Measurements from ENCODE around the gene NPAS3.
A peak's percentile ranks its signal among the peaks of the same experiment; 100 is the strongest.

The NPAS3 gene

GRCh38 chr14:33454022-33454595, 515.4 kb downstream of the NPAS3 start:
- no peak for DNase-seq

- DNase-seq: no peak
Measured at GRCh38 chr14:33454707-33455106, 516.0 kb downstream of the NPAS3 start.

DNA sequence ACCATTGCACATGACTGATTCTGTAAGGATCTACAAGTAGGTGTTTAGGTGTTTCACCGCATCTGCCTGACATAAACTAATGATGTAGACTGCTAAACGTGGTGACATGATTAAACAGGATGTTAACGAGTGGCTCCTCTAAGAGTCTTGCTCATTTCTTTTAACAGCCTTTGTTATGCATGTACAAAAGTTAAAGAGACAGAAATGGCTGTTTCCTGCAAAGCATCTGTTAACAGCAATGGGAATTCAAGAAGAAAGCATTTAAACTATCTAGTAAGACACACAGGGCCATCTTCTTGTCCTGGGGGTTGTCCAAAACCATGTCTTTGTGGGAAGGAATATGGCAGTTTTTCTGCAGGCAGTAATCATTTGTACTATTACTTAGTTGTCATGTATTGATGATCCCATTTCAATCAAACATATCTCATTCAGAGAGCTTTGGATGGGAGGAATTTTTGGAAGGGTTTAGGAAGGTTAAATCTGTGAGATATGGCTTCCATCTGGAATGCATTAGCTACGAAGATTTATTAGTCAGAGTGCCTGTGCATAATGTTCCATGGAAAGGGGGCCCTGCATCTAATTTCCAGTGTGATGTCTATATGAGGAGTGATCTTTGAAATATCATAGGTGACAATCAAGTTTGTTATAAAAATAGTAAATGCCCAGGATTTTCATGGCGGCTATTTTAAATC, 517.1 kb downstream of the NPAS3 start:
- no peak for DNase-seq

DNA sequence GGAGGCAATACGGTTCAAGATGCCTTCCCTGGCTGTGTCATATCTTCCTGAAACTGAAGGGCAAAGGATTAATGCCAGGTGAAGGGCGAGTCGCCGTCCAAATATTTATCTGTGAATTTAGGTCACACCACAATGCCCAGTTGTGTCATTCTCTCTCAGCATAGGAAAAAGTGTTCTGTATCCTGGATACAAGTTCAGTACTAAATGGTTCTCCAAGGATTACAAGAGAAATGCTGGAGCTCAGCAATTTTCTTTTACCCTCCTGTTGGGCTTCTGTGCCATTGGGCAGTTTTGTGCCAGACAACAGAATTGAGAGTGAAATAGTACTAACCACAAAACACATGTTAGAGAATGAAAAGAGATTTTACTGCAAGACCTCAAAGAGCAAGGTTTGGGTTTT, 518.3 kb downstream of the NPAS3 start:
- no peak for DNase-seq

GRCh38 chr14:33457617-33458016, 518.9 kb downstream of the NPAS3 start:
- no peak for DNase-seq

DNA sequence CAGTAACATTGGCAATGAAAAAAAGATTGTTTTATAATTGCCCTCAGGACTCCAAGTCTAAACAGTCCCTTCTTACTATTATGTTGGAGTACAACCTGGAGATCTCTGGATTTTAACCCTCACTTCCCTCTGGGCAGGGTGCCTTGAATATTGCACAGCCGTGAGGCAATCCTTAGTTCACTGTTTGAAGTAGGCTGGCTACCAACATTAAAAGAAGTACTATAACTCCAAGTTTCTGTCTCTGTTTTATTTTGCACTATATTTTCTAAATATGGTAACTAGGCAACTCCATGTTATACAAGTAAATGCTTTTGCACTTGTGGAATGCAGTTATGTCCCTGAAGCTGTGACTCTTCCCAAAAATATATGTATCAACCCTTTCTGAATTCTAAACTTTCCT, 521.5 kb downstream of the NPAS3 start:
- DNase-seq: peak; percentile 53

DNA sequence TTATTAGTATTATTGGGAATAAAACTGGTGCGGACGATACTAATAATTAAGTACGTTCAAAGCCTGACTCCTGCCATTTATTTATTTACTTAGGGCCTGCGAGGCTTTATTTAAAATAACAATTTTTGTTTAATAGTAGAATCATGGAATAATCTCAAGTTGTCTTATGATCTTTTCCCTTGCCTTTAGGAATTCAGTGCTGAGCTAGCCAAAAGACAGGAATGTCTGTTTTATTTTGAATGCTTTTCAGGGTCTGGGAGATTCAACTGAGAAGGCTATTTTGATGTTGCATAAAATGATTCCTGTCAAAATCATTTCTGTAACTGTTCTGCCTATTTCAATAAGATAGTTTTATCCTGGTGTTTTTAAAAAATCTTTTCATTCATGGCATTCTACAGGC, 522.4 kb downstream of the NPAS3 start:
- no peak for DNase-seq

GRCh38 chr14:33463731-33464130, 525.1 kb downstream of the NPAS3 start:
- DNase-seq: no peak

- DNase-seq: no peak
Measured at GRCh38 chr14:33464254-33464962, 525.7 kb downstream of the NPAS3 start.

DNA sequence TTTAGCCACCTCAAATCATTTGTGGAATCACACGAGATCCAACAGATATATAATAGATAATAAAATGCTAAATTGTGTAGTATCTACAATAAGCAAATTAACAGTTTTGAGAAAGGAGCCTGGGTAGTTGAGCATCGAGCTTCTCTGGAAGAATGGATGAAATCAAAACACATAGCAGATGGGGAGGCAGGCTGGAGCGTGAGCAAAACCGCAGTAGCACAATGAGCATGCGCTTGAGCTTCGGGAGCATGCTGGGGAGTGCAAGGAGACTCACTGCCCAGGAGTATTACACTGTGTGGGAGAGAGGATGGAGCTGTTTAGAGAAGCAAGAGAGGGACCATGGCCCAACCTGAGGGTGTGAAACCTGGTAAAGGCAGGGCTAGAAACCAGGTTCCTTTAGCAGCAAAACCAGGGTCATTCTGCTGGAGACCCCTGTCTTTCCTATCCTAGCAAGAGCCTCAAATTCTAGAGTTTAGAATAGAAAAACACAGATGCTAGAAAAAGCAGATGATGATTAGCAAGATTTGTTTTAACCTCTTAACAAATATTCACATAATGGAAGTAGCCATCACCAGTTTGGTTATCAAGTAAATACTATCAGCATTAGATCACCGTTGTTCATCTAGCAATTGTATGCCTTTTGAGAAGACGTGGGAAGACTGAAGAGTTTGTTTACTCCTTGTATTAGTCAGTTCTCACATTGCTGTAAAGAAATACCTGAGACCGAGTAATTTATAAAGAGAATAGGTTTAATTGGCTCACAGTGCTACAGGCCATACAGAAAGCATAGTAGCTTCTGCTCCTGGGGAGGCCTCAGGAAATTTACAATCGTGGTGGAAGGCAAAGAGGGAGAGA, 527.4 kb downstream of the NPAS3 start:
- DNase-seq: no peak

GRCh38 chr14:33467971-33468370, 529.3 kb downstream of the NPAS3 start:
- DNase-seq: no peak

DNA sequence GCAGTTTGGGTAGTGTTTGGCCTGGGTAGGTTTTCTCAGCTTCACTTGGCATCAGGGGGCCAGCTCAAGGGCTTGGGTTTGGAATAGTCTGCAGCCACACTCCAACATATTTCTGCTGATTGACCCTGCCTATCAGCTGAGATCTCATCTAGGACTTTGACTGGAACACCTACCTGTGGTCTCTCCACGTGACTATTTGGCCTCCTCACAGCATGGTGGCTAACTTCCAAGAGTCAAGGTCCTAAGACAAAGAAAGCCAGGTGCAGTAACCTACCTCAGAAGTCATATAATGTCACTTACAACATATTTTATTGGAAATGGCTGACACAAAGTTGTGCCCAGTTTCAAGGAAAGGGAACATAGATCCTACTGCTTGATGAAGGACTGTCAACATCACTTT, 531.2 kb downstream of the NPAS3 start:
- no peak for DNase-seq

GRCh38 chr14:33471776-33472175, 533.1 kb downstream of the NPAS3 start:
- DNase-seq: no peak

DNA sequence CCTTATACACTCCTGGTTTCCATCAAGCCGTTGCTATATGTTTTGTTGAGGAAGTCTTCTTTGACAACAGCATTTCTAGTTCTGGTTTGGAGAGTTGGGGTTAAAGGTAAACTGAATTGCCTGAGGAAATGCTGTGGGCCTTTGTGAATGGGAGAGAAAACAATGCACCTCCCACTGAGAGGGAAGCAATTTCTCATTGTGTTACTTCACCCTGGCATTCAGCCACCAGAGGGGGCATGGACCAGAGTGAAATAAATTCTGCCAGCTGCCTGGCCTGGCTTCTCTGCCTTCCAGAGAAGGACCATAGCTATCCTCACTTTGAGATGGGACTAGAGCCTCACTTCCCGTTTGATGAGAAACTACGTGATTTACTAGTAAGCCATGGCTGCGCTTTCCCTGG, 536.9 kb downstream of the NPAS3 start:
- DNase-seq: no peak

GRCh38 chr14:33477797-33478196, 539.1 kb downstream of the NPAS3 start:
- DNase-seq: no peak

DNA sequence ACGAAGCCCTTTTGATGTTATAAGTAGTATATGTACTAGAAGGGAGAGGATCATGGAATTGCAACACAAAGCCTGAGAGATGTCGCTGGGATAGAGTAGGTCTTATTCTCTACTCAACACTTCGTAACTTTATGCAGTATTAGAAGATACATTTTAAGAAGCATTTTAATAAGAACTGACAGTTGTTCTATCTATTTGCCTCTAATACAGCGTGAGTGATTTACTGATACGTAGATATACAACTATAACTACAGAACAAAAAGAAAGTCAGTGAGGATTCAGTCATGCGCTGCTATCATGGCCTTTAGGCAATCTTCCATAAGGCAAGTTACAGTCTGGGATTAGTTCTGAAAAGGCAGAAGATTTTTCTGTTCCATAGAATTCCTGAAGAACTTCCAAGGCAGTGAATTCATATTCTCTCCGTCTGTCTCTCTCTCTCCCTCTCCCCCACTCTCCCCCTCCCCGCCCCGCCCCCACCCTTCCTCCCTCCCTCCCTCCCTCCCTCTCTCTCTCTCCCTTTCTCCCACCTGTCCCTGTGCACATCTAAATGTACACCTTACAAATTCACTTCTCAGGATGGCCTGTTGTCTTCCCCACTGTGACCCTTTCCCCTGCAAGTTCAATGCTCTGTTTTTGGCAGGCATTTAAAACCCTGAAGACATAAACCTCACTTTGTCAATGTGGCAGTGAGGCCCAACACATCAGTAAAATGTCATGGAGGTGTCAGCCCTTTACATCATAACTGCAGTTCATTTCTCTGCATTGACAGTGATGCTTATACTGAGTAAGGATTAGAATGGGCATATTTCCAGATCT, 541.6 kb downstream of the NPAS3 start:
- DNase-seq: no peak

DNA sequence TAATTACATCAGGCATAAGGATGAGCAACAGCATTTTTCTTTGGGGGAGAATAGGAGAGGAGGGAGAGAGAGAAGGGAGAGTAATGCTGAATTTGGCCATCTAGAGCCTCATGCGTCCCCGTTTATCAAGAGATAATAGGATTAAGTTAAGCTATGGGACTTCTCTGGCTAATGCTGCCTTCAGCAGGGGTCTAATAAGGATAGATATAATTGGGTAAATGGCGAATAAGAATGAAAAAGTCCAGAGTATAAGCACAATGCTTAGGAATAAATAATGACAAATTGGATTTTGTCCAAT, 542.2 kb downstream of the NPAS3 start:
- no peak for DNase-seq

DNA sequence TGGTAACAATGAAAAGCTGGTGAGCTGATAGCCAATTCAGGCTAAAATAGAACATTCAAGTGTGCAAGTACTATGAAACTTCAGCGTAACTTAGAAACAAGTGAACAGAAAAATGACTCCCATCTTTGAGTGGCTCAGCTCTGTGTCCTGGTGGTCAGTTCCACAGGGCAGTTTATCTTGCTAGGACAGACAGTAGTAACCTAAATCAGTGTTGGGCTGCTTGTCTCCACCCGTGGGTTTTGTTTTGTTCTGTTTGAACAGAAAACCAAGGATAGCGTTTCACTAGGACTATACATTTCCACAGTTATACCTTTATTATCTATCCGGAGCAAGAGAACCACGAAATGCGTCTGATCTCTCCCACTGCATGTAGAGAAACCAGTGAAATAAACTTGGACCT, 544.4 kb downstream of the NPAS3 start:
- no peak for DNase-seq

DNA sequence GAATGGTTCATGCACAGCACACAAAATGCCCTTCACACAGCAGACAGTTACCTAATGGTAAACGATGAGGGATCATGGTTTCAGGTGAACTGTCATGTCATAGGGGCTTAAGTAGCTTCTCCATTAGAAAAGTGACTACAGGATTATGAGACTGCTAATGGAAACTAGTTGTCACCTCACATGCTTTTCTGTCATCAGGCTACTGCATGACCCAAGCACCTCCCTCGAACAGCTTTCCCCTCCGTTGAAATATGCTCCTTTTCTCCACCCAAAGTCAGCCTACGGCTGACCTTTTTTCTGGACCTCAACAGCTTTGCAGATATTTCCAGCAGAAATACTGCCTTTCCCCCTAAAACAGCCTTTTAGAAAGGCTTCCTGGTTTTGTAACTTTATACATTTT, 544.9 kb downstream of the NPAS3 start:
- DNase-seq: no peak

DNA sequence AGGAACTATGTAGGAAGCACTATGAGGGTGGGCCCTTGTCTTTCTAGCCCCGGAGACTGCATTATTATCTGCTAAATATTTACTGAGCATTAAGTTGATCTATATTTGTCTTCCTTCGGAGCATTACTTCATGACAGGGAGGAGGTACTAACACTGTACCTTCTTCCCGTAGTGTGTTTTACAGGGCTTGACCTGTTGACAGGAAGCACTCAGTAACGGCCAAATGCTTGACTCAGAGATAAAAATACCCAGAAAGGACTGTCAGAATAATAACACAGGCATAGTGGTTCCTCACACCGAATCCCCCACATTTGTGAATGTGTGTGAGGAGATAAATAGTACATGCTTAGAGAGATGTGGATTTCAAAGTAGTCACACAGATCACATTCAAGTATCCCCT, 545.6 kb downstream of the NPAS3 start:
- no peak for DNase-seq

GRCh38 chr14:33486332-33486890, 547.7 kb downstream of the NPAS3 start:
- no peak for DNase-seq

GRCh38 chr14:33488582-33488981, 549.9 kb downstream of the NPAS3 start:
- DNase-seq: no peak
